ENCODE data around the gene MT1X.

Gene MT1X

DNA sequence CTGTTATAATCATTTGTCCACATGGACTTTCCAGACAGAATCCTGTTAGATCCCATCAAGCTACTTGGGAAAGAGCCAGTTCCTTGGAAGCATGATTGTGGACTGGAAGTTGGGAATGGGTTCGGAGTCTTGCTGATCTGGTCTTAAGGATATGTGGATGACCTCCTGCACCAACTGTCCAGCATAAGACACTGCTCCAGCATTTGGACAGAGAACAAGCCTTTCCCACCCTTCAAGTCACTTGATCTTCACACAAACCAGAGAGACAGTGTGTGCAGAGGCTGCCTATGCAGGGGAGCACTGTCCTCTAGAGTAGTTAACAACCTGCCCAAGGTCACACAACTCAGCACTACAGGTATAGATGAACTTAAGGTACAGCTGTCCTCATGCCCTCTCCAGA, 36.4 kb upstream of the MT1X start:
- no peak overlapping the region for H3K4me3 ChIP-seq (ENCODE audit: low read depth, low read length)
- TF ChIP-seq, protein P1, sequence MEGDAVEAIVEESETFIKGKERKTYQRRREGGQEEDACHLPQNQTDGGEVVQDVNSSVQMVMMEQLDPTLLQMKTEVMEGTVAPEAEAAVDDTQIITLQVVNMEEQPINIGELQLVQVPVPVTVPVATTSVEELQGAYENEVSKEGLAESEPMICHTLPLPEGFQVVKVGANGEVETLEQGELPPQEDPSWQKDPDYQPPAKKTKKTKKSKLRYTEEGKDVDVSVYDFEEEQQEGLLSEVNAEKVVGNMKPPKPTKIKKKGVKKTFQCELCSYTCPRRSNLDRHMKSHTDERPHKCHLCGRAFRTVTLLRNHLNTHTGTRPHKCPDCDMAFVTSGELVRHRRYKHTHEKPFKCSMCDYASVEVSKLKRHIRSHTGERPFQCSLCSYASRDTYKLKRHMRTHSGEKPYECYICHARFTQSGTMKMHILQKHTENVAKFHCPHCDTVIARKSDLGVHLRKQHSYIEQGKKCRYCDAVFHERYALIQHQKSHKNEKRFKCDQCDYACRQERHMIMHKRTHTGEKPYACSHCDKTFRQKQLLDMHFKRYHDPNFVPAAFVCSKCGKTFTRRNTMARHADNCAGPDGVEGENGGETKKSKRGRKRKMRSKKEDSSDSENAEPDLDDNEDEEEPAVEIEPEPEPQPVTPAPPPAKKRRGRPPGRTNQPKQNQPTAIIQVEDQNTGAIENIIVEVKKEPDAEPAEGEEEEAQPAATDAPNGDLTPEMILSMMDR (IDR thresholded peaks at IDR 0.05; ENCODE audit: low read depth, low read length), result no peak

DNA sequence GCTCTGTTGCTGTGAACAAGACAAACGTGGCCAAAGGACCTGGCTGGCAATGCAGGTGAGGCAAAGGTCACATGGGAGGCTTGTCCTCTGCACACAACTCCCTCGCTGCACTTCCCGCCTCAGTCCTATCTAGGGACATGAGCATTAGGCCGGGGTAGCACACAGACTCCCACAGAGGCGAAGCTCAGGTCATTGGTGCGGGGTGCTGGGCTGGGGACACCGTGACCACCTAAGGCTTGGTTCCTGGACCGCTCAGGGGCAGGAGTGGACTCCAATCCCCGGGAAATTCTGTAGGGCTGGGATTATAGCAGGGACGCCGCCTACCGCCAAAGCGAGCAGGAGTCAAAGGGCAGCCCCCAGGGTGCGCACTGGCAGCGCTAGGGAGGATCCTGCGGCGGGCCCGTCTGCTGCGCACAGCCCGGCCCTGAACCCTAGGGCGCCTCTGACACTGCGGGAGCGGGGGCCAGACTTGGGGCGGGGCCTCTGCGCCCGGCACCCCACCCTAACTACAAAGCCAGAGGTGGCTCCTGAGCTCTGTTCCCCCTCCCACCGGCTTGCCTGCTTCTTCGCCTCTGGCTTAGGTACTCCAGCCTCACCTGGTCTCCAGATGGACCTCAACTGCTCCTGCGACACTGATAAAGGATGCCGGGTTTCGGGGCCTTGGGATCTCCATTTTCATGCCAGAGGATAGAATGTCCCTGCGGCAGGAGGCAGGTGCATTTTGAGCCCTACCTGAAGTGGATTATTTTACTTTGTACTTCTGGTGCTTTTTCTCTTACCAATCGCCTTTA, 34.4 kb upstream of the MT1X start:
- H3K4me3 ChIP-seq (ENCODE audit: low read depth, low read length), result no peak overlapping the region
- TF ChIP-seq, protein P1 (IDR thresholded peaks at IDR 0.05; ENCODE audit: low read depth, low read length), result no peak

DNA sequence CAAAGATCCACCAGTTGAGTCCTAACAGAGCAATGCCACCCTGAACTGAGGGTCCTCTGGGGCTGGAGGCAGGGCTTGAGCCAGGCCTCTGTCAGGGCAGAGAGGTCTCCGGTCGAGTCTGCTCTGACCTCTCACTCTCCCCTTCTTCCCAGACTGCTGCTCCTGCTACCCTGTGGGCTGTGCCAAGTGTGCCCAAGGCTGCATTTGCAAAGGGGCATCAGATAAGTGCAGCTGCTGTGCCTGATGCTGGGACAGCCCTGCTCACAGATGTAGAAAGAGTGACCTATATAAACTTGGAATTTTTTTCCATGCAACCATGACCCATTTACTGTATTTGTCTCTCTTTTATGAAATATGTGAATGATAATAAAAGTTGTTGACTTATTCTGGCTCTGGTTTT, 33.0 kb upstream of the MT1X start:
- H3K4me3 ChIP-seq (ENCODE audit: low read depth, low read length), result no peak overlapping the region
- TF ChIP-seq, protein P1 (IDR thresholded peaks at IDR 0.05; ENCODE audit: low read depth, low read length), result no peak

- H3K4me3 ChIP-seq (ENCODE audit: low read depth, low read length), result no peak overlapping the region
- TF ChIP-seq, protein P1 (IDR thresholded peaks at IDR 0.05; ENCODE audit: low read depth, low read length), result no peak
Measured at GRCh38 chr16:56649820-56650219, 32.5 kb upstream of the MT1X start.

DNA sequence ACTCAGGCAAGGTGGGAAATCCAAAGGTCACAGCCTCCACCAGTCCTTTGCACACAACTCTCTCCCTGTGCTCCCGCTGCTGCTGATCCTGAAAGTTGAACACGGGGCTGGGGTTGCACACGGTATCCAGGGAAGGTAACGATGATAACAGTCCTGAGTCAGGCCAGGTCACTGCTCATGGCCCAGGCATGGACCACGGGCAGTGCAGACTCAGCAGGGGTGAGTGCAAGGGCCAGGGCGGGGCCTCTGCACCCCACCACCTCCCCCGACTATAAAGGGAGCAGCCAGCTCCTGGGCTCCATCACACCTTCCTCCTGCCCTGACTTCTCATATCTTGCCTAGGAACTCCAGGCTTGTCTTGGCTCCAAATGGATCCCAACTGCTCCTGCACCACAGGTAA, 30.7 kb upstream of the MT1X start, which contains the start of gene MT1B:
MT1B (plus strand) TSS at position 301 of the 400 bp plus-strand sequence; CDS start at position 369, 68 bp downstream.
- no peak within 1 kb of the TSS for H3K4me3 ChIP-seq (ENCODE audit: low read depth, low read length)
- TF ChIP-seq, protein P1 (IDR thresholded peaks at IDR 0.05; ENCODE audit: low read depth, low read length), result no peak

DNA sequence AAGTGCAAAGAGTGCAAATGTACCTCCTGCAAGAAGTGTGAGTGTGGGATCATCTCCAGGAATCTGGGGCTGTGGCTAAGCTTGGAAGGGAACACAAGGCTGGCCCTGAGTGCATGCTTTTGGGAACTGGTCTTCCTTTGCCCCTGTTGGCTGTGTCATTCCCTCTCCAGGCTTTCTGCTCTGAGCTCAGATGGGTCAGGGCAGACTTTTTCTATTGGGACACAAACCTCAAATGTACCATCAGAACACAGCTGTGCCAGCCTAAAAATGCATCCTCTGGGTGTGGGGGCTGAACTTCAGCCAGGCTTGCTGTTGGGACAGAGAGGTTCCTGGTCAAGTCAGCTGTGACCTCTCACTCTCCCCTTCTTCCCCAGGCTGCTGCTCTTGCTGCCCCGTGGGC, 29.7 kb upstream of the MT1X start:
- TF ChIP-seq, protein P1 (IDR thresholded peaks at IDR 0.05; ENCODE audit: low read depth, low read length), result no peak
- H3K4me3 ChIP-seq (ENCODE audit: low read depth, low read length), result no peak overlapping the region

- no peak overlapping the region for H3K4me3 ChIP-seq (ENCODE audit: low read depth, low read length)
- TF ChIP-seq, protein P1 (IDR thresholded peaks at IDR 0.05; ENCODE audit: low read depth, low read length), result no peak
Measured at GRCh38 chr16:56653218-56653617, 29.1 kb upstream of the MT1X start.

All from WI38 (cell line).